ENCODE results near the gene RREB1. TPM values are rescaled to one million over a fixed set of nuclear protein-coding genes. Genes with fewer than 3 reads are reported as not detected.
A peak's percentile ranks its signal among the peaks of the same experiment; 100 is the strongest.

RREB1 gene
- total and polyA plus RNA-seq, 2 experiments from 2014 or later, result 6.4 to 12.4 TPM

DNA sequence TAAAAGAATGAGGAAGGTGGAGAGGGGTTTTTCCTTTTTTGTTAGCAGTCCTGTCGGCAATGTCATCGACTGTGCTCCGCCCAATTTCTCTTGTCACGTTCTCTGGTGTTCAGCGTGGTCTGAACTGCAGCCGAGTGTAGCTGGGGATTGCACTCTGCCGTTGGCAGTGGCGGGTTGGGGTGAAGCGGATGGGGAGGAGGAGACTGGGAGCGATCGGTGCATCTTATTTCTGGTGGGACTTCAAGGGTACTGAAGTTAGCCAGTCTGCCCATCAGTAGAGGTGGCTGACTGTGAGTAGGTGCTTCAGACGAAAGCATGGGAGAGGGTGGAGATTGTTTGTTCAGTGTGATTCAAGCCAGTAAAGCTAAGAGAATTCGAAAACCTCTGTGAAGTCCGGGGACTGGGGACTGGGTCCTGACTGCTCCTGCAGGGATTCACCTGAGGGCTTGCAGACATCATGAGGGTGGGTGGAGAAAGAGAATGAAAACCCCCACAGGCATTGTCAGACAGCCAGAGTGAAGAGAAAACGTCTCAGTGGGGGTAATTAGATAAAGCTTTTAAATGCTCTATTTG lies 5.1 kb downstream of the RREB1 start:
- H3K4me1 ChIP-seq (ENCODE audit: insufficient read depth), result peaks cover 53% of the 10 kb centered on the region
- in situ Hi-C loops (cut with MboI), result no loop called here
- peak overlapping the region; percentile 32 for H3K9ac ChIP-seq
- peaks cover 9% of the 10 kb centered on the region; the same call in 1 of the 2 replicates for H4K20me1 ChIP-seq (ENCODE audit: insufficient read depth)
- H3K27ac ChIP-seq, result peak overlapping the region; percentile 5; the same call in 1 of the 2 replicates
- peak overlapping the region; percentile 76 for H3K4me2 ChIP-seq (ENCODE audit: unreplicated experiment)
- no peak overlapping the region for H2AFZ ChIP-seq
- no peaks in the 10 kb centered on the region for H3K9me3 ChIP-seq (ENCODE audit: low read depth)
- H3K9me2 ChIP-seq (ENCODE audit: insufficient read depth), result no peaks in the 10 kb centered on the region
- H3F3A ChIP-seq (ENCODE audit: insufficient read depth), result peaks cover 27% of the 10 kb centered on the region
- TF ChIP-seq EZH2phosphoT487 (IDR thresholded peaks at IDR 0.05; ENCODE audit: insufficient read depth, low read depth) (no peak), EZH2 (IDR thresholded peaks at IDR 0.05; ENCODE audit: insufficient read depth, poor library complexity, severe bottlenecking) (no peak)
- H3K4me3 ChIP-seq, result peak overlapping the region; percentile 53
- DNase-seq, result peak; percentile 68
- 6 to 11% methylated on average over 14 to 15 of the region's 15 CpGs for WGBS, 2 experiments (ENCODE audit: low coverage in 1 of 2, low lambda C conversion rate in 2 of 2, missing lambda C conversion rate in 2 of 2)
- peaks cover 89% of the 10 kb centered on the region for H3K79me2 ChIP-seq (ENCODE audit: insufficient read depth)
- H3K27me3 ChIP-seq (replicated peaks; ENCODE audit: insufficient read depth), result no peaks in the 10 kb centered on the region
- H3K36me3 ChIP-seq (ENCODE audit: low read depth), result no peaks in the 10 kb centered on the region

DNA sequence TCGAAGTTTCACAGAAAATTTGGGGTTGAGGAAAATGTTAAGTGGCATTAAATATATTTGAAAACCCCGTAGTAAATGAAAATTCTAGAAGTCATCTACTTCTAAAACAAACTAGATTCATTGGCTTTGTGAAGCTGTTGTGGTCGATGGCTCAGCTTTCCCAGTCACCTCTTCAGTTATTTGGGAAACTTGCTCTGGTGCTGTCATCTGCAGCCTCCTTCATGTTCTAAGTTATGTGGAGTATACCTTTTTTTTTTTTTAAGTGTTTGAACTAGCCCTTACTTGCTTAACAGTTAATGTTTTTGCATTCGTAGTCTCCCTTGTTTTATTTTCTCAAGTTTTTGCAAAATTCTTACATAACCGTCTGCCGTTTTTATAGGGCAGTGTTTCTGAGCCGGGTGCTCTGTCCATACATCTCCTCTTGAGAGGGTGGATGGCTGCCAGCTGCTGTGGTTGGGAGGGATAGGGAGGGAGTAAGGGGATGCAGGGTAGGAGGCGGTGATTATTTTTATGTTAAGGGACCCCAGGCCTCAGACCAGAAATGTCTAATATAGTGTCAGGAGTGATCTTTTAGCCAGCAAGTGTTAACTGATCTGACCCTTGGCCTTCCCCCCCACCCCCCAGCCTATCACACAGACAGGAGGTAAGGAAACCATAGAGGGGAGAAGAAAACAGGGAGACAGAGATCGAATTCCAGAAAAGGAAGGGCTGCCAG lies 7.1 kb downstream of the RREB1 start:
- no peak overlapping the region for H2AFZ ChIP-seq
- H3K27ac ChIP-seq, result no peak overlapping the region
- no peaks in the 10 kb centered on the region for H3K9me2 ChIP-seq (ENCODE audit: insufficient read depth)
- H3K27me3 ChIP-seq (replicated peaks; ENCODE audit: insufficient read depth), result no peaks in the 10 kb centered on the region
- H3K4me2 ChIP-seq (ENCODE audit: unreplicated experiment), result no peak overlapping the region
- H4K20me1 ChIP-seq (ENCODE audit: insufficient read depth), result peaks cover 9% of the 10 kb centered on the region; the same call in 1 of the 2 replicates
- peaks cover 100% of the 10 kb centered on the region for H3K79me2 ChIP-seq (ENCODE audit: insufficient read depth)
- peaks cover 24% of the 10 kb centered on the region for H3F3A ChIP-seq (ENCODE audit: insufficient read depth)
- no peak for DNase-seq
- H3K9me3 ChIP-seq (ENCODE audit: low read depth), result no peaks in the 10 kb centered on the region
- no peak for TF ChIP-seq EZH2phosphoT487 (IDR thresholded peaks at IDR 0.05; ENCODE audit: insufficient read depth, low read depth)
- H3K9ac ChIP-seq, result no peak overlapping the region
- peaks cover 51% of the 10 kb centered on the region for H3K4me1 ChIP-seq (ENCODE audit: insufficient read depth)
- H3K36me3 ChIP-seq (ENCODE audit: low read depth), result no peaks in the 10 kb centered on the region
- 85 to 86% methylated on average over 9 of the region's 9 CpGs for WGBS, 2 experiments (ENCODE audit: low coverage in 1 of 2, low lambda C conversion rate in 2 of 2, missing lambda C conversion rate in 2 of 2)
- H3K4me3 ChIP-seq, result no peak overlapping the region
- in situ Hi-C loops (cut with MboI), result no loop called here

DNA sequence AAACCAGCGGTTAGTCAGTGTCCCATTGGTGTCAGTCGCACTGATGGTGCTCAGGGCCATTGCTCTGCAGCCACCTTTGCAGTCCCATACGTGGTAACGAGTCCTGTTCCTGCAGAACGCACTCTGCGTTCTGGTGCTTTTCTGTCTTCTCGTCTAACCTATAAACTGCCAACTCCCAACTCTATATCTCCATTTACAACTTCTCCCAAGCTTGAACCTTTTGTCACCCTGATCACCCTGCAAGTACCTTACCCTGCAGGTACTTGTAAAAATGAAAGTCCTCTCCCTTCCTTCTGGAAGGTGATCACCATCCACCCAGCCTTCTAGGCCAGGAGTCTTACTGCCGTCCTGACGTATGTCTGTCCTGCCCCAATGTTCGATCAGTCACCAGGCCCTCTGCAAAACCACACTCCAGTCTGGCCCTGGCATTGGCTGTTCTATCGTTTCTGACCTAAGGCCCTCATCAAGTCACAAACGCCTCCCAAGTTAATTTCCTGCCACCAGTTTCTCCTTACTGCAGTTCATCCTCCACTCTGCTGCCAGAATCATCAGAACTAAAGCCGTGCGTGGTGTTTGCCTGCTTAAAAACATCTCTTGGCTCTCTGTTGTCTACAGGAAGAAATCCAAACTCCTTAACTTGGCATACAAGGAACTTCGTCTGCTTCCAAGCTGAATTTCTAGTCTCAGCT lies 7.9 kb downstream of the RREB1 start:
- H3K27ac ChIP-seq, result peak overlapping the region; percentile 53
- H2AFZ ChIP-seq, result peak overlapping the region; percentile 38; the same call in 1 of the 2 replicates
- H3K36me3 ChIP-seq (ENCODE audit: low read depth), result no peaks in the 10 kb centered on the region
- H3K9me2 ChIP-seq (ENCODE audit: insufficient read depth), result no peaks in the 10 kb centered on the region
- H3K27me3 ChIP-seq (replicated peaks; ENCODE audit: insufficient read depth), result no peaks in the 10 kb centered on the region
- in situ Hi-C loops (cut with MboI), result no loop called here
- H3K4me1 ChIP-seq (ENCODE audit: insufficient read depth), result peaks cover 43% of the 10 kb centered on the region
- no peak for TF ChIP-seq EZH2 (IDR thresholded peaks at IDR 0.05; ENCODE audit: insufficient read depth, poor library complexity, severe bottlenecking)
- no peak for TF ChIP-seq EZH2phosphoT487 (IDR thresholded peaks at IDR 0.05; ENCODE audit: insufficient read depth, low read depth)
- WGBS, 2 experiments (ENCODE audit: low coverage in 1 of 2, low lambda C conversion rate in 2 of 2, missing lambda C conversion rate in 2 of 2), result 39 to 41% methylated on average over 15 of the region's 15 CpGs
- H3K79me2 ChIP-seq (ENCODE audit: insufficient read depth), result peaks cover 100% of the 10 kb centered on the region
- H3K9ac ChIP-seq, result peak overlapping the region; percentile 34
- no peaks in the 10 kb centered on the region for H3K9me3 ChIP-seq (ENCODE audit: low read depth)
- H3F3A ChIP-seq (ENCODE audit: insufficient read depth), result peaks cover 21% of the 10 kb centered on the region
- H4K20me1 ChIP-seq (ENCODE audit: insufficient read depth), result peaks cover 5% of the 10 kb centered on the region; the same call in 1 of the 2 replicates
- H3K4me2 ChIP-seq (ENCODE audit: unreplicated experiment), result peak overlapping the region; percentile 29
- peak overlapping the region; percentile 18; the same call in 1 of the 2 replicates for H3K4me3 ChIP-seq
- DNase-seq, result peak; percentile 47

DNA sequence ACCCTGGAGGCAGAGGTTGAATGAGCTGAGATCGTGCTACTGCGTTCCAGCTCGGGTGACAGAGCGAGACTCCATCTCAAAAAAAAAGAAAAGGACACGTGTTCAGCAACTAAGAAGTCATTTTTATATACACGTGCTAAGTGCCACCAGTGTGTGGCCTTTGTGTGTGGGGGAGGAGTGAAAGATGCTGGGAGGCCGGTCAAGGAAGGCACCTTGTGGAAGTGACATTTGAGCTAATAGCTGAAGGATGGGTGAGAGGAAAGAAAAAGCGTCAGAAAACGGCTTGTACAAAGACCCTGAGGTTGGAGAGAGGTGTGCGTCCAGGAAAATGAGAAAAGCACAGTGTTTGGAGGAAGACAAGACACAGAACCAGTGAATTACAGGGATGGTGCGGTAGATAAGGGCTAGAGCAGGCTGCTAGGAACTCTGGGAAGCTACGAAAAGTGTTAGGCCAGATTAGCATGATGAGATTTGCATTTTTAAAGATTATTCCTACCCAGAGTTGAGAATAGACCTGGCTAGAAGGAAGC lies 11.6 kb downstream of the RREB1 start:
- no peak for DNase-seq
- no peak overlapping the region for H2AFZ ChIP-seq
- WGBS, 2 experiments (ENCODE audit: low coverage in 1 of 2, low lambda C conversion rate in 2 of 2, missing lambda C conversion rate in 2 of 2), result 84 to 86% methylated on average over 12 of the region's 12 CpGs
- no peaks in the 10 kb centered on the region for H3K9me2 ChIP-seq (ENCODE audit: insufficient read depth)
- H4K20me1 ChIP-seq (ENCODE audit: insufficient read depth), result peaks cover 7% of the 10 kb centered on the region
- TF ChIP-seq EZH2phosphoT487 (IDR thresholded peaks at IDR 0.05; ENCODE audit: insufficient read depth, low read depth) (no peak), EZH2 (IDR thresholded peaks at IDR 0.05; ENCODE audit: insufficient read depth, poor library complexity, severe bottlenecking) (no peak)
- H3F3A ChIP-seq (ENCODE audit: insufficient read depth), result peaks cover 17% of the 10 kb centered on the region
- H3K4me1 ChIP-seq (ENCODE audit: insufficient read depth), result peaks cover 19% of the 10 kb centered on the region
- no peak overlapping the region for H3K4me2 ChIP-seq (ENCODE audit: unreplicated experiment)
- no peaks in the 10 kb centered on the region for H3K9me3 ChIP-seq (ENCODE audit: low read depth)
- H3K9ac ChIP-seq, result no peak overlapping the region
- H3K27ac ChIP-seq, result no peak overlapping the region
- in situ Hi-C loops (cut with MboI), result no loop called here
- H3K36me3 ChIP-seq (ENCODE audit: low read depth), result peaks cover 6% of the 10 kb centered on the region; the same call in 1 of the 2 replicates
- H3K27me3 ChIP-seq (replicated peaks; ENCODE audit: insufficient read depth), result no peaks in the 10 kb centered on the region
- no peak overlapping the region for H3K4me3 ChIP-seq
- peaks cover 100% of the 10 kb centered on the region for H3K79me2 ChIP-seq (ENCODE audit: insufficient read depth)
